HCT116 (cell line): Measurements from ENCODE around the gene COBL. TPM values are rescaled to one million over a fixed set of nuclear protein-coding genes. Genes with fewer than 3 reads are reported as not detected.

Experiments
- ATAC-seq: fragments of 200-7000 bp; cut with Tn5 transposase; 2 replicates; pipeline ENCODE4 v1.9.1; 2020; ENCODE audit warnings: mild to moderate bottlenecking, moderate library complexity
- BruUV-seq: library from RNA; stranded (reverse); fragments of 400-500 nt; replicated peaks from 2 replicates; lab custom pipeline; 2021; lab: Mats Ljungman, UMichigan
- CTCF ChIA-PET: fragments of 300-600 bp; sonication (Branson Sonifier 250); formaldehyde crosslinking; loops from one replicate; lab custom pipeline; 2021; ENCODE audit warnings: antibody characterized with exemption; lab: Charles Lee
- POLR2A ChIA-PET: fragments of 300-600, 350-600 bp; sonication (Branson Sonifier 250); formaldehyde crosslinking; loops from one replicate; lab custom pipeline; 2021; ENCODE audit warnings: antibody characterized with exemption; lab: Charles Lee
- RAD21 ChIA-PET, 2 experiments: fragments of 300-600 bp; sonication (Branson Sonifier 250); formaldehyde crosslinking; loops; one replicate each; lab custom pipeline; 2023; ENCODE audit warnings: low total read pairs in 2 of 2; ENCODE audit not compliant: uncharacterized antibody in 2 of 2, unreplicated experiment in 2 of 2, low non-redundant PET in 1 of 2; lab: Charles Lee
- DNase-seq: peaks from one replicate; pipeline ENCODE4 v3.0.0-alpha.2; 2010; ENCODE audit warnings: low read depth, low spot score
- H2AFZ ChIP-seq: fragments of 200-600 bp; shearing (Covaris generic), sonication (generic); 2 replicates; pipeline ENCODE4 v1.6.1; 2017; ENCODE audit warnings: low read depth, mixed run types, mixed read lengths, antibody characterized with exemption, low read length; ENCODE audit not compliant: poor library complexity, severe bottlenecking
- H3K27ac ChIP-seq: 2 replicates; pipeline ENCODE4 v1.5.1; 2012; ENCODE audit warnings: low read depth, low read length
- H3K27me3 ChIP-seq: fragments of 200-600 bp; sonication (generic); 2 replicates; pipeline ENCODE4 v1.6.1; 2016; ENCODE audit warnings: mixed run types, low read length, mixed read lengths; ENCODE audit not compliant: insufficient read depth
- H3K36me3 ChIP-seq, 2 experiments: fragments of 200-500 bp in 1 of 2; fragments of 200-600 bp in 1 of 2; sonication (Bioruptor generic) in 1 of 2; sonication (generic) in 1 of 2; 2 replicates each; pipeline versions ENCODE4 v1.5.1 to v1.6.1; 2014 to 2016; ENCODE audit warnings: low read length in 2 of 2, inconsistent platforms in 1 of 2, mixed read lengths in 1 of 2, mixed run types in 1 of 2; ENCODE audit not compliant: insufficient read depth in 2 of 2, control insufficient read depth in 1 of 2
- H3K4me1 ChIP-seq, 2 experiments: fragments of 200-600 bp in 1 of 2; sonication (generic) in 1 of 2; 2 replicates each; pipeline versions ENCODE4 v1.5.1 to v1.6.1; 2012 to 2017; ENCODE audit warnings: low read length in 2 of 2, inconsistent platforms in 1 of 2, mild to moderate bottlenecking in 1 of 2, mixed read lengths in 1 of 2, mixed run types in 1 of 2, moderate library complexity in 1 of 2; ENCODE audit not compliant: insufficient read depth in 2 of 2, control insufficient read depth in 1 of 2
- H3K4me2 ChIP-seq: fragments of 200-600 bp; sonication (generic); 2 replicates; pipeline ENCODE4 v1.6.1; 2017; ENCODE audit warnings: mixed run types, low read length, mixed read lengths
- H3K4me3 ChIP-seq, 2 experiments: fragments of 200-600 bp in 1 of 2; sonication (generic) in 1 of 2; replicated peaks in 1 of 2; 2 replicates each; pipeline ENCODE4 v1.5.1; 2011 to 2016; ENCODE audit warnings: low read length in 2 of 2, control low read depth in 1 of 2, low read depth in 1 of 2, mild to moderate bottlenecking in 1 of 2, mixed read lengths in 1 of 2, mixed run types in 1 of 2
- H3K79me2 ChIP-seq: fragments of 200-600 bp; sonication (generic); 2 replicates; pipeline ENCODE4 v1.6.1; 2017; ENCODE audit warnings: mild to moderate bottlenecking, mixed run types, low read length, moderate library complexity, mixed read lengths; ENCODE audit not compliant: insufficient read depth
- H3K9ac ChIP-seq: fragments of 200-600 bp; sonication (generic); 2 replicates; pipeline ENCODE4 v1.6.1; 2016; ENCODE audit warnings: low read length, mixed read lengths
- H3K9me2 ChIP-seq: fragments of 200-600 bp; sonication (generic), shearing (Covaris generic); 2 replicates; pipeline ENCODE4 v1.6.1; 2017; ENCODE audit warnings: mixed run types, mild to moderate bottlenecking, moderate library complexity; ENCODE audit not compliant: insufficient read depth
- H3K9me3 ChIP-seq, 2 experiments: fragments of 200-500 bp in 1 of 2; fragments of 200-600 bp in 1 of 2; sonication (Bioruptor generic) in 1 of 2; sonication (generic) in 1 of 2; 2 replicates each; pipeline ENCODE4 v1.6.1; 2014 to 2017; ENCODE audit warnings: low read length in 2 of 2, mixed read lengths in 2 of 2, inconsistent platforms in 1 of 2, low read depth in 1 of 2, mild to moderate bottlenecking in 1 of 2, mixed run types in 1 of 2, moderate library complexity in 1 of 2; ENCODE audit not compliant: control insufficient read depth in 1 of 2, insufficient read depth in 1 of 2
- H4K20me1 ChIP-seq: fragments of 200-600 bp; sonication (generic), shearing (Covaris generic); 2 replicates; pipeline ENCODE4 v1.6.1; 2017; ENCODE audit warnings: mixed run types, mild to moderate bottlenecking, moderate library complexity; ENCODE audit not compliant: insufficient read depth
- ATF3 ChIP-seq: IDR thresholded peaks from 2 replicates; pipeline ENCODE4 v1.6.1; 2012
- CBX3 ChIP-seq: IDR thresholded peaks from 2 replicates; pipeline ENCODE4 v1.6.1; 2012; ENCODE audit warnings: low read depth
- ELF1 ChIP-seq: IDR thresholded peaks from 2 replicates; pipeline ENCODE4 v1.6.1; 2012; ENCODE audit warnings: low read depth, borderline replicate concordance
- EZH2 ChIP-seq: fragments of 200-600 bp; sonication (generic); IDR thresholded peaks from 2 replicates; pipeline ENCODE4 v1.6.1; 2017; ENCODE audit warnings: antibody characterized with exemption, mixed run types
- POLR2A ChIP-seq: IDR thresholded peaks from 2 replicates; pipeline ENCODE4 v1.7.0; 2011; ENCODE audit warnings: borderline replicate concordance; ENCODE audit not compliant: insufficient read depth, insufficient read length; ENCODE audit errors: extremely low read depth
- TCF7L2 ChIP-seq: IDR thresholded peaks from 2 replicates; pipeline ENCODE4 v1.7.0; 2011; ENCODE audit warnings: borderline replicate concordance, inconsistent platforms; ENCODE audit not compliant: insufficient read depth, insufficient read length; ENCODE audit errors: extremely low read depth
- ZBTB33 ChIP-seq: IDR thresholded peaks from 2 replicates; pipeline ENCODE4 v1.6.1; 2011; ENCODE audit warnings: mild to moderate bottlenecking, low read length, moderate library complexity; ENCODE audit not compliant: insufficient replicate concordance; ENCODE audit errors: extremely low read depth
- ZFX ChIP-seq: fragments of 450-650 bp; IDR thresholded peaks from 2 replicates; pipeline ENCODE4 v1.6.1; 2017
- intact Hi-C: fragments of 100-400 bp; cut with micrococcal nuclease; formaldehyde crosslinking; loops from 2 replicates; pipeline ENCODE4 v1.10.0; 2022
- total RNA-seq: library from RNA; stranded (reverse); gene quantifications from one replicate; pipeline ENCODE4 v1.2.1, GENCODE V29; 2021; ENCODE audit not compliant: unreplicated experiment

COBL gene
- total RNA-seq, 1 experiment from 2014 or later, result 19.3 TPM

- peaks cover 15 to 30% of the 10 kb centered on the region in 2 experiments for H3K4me1 ChIP-seq
- no peak overlapping the region for H2AFZ ChIP-seq
- intact Hi-C loops, result no loop called here
Observed at GRCh38 chr7:51318001-51318400, 1.4 kb upstream of the COBL start.

More at GRCh38 chr7:51318001-51318400, 1.4 kb upstream of the COBL start:
- Histone ChIP-seq H3K4me2 (peak overlapping the region; percentile 90; the same call in 1 of the 2 replicates), H3K4me3 (no peak overlapping the region), H3K9me2 (no peaks in the 10 kb centered on the region), H3K27me3 (no peaks in the 10 kb centered on the region), H4K20me1 (no peaks in the 10 kb centered on the region), H3K27ac (no peak overlapping the region), H3K79me2 (peaks cover 11% of the 10 kb centered on the region), H3K9me3 (no peaks in the 10 kb centered on the region)
- DNase-seq (no peak), ATAC-seq (no peak)
- CTCF ChIA-PET, result interaction anchor here (1.3 kb wide), 1 partner anchor 900 kb away, joined by 3 read pairs; no protein-coding TSS in a partner anchor
- RAD21 ChIA-PET, result no interaction called here
- TF ChIP-seq CBX3 (no peak), POLR2A (no peak), ZFX (no peak), ZBTB33 (no peak), ELF1 (no peak), EZH2 (no peak), TCF7L2 (no peak), ATF3 (no peak)
- TF ChIP-seq, all 23 proteins: peak for 0
- POLR2A ChIA-PET, result no interaction called here
- Histone ChIP-seq H3K9ac (no peak overlapping the region), H3K36me3 (no peaks in the 10 kb centered on the region)
- BruUV-seq, result no TSS peak
